RCC 7860 (cell line): ENCODE measurements around the gene DUSP6.
A peak's percentile ranks its signal among the peaks of the same experiment; 100 is the strongest.

ENCODE experiments used
- DNase-seq: peaks from one replicate; pipeline ENCODE4 v3.0.0-alpha.2; 2015; ENCODE audit warnings: low spot score
- FAIRE-seq: peaks from 2 replicates; lab custom pipeline; 2012; peaks lifted over from hg19 to GRCh38; lab: Jason Lieb, UNC

DUSP6 gene

GRCh38 chr12:89352492-89353187, at the start of gene DUSP6:
DUSP6 (minus strand) TSS chr12:89352501; CDS start chr12:89352039, 462 bp downstream.
- peak; percentile 79 for FAIRE-seq
- peak; percentile 95 for DNase-seq

DNA sequence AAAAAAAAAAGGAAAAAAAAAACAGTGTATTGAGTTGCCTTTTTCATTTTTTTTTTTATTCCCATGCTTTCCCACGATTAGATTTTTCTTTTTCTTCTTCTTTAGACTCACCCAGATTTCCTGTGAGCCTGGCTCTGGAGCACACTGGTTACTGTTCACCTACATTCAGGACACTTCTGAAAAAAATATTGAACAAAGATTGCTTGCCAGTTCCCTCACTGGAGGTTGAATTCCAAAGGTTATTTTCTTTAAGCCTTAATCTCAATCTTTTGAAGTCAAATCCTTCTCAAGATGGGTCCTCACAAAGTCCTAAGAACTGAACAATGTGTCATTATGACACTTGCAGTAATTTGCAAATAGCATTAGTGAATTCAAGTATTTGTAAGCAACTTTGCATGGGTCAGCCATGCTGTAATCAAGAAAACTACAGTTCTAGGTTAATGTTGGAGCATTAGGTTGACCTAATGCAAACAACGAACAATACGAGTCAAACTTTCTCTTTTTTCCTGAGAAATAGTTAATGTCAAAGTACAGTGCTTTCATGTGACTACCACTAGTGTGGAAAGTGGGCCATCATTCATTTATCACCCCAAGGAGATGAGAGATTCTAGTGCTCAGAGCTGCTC, 49.2 kb upstream of the DUSP6 start:
- no peak for FAIRE-seq

GRCh38 chr12:89400415-89400814, 48.1 kb upstream of the DUSP6 start:
- FAIRE-seq (no peak), DNase-seq (no peak)

More for the DNA sequence above, 49.2 kb upstream of the DUSP6 start:
- no peak for DNase-seq

- FAIRE-seq, result no peak
- DNase-seq, result no peak
Measured at GRCh38 chr12:89395712-89396111, 43.4 kb upstream of the DUSP6 start.

DNA sequence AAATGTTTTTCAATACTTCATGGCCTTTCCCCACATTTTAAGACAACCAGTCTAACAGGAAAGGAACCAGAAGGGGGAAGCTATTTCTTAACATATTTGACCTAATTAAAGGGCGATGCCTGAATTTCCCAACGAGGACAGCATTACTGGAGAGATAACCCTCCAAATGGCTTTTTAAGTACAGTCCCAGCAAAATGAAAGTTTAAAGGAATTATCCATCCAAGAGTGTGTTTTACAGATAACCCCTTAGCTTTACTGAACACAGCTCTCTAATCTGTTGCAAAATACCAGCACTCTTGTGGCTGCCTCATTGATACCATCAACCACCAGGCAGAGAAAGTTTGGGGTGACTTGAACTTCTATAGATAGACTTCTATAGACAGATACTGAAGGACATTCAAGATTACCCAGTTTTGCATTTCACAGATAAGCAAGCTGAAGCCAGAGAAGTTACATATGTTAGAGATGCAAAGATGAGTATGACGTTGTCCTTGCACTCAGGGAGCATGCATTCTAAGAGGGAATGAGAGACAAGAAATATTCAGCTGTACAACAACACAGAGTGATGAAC, 41.3 kb upstream of the DUSP6 start:
- no peak for FAIRE-seq

GRCh38 chr12:89392391-89392790, 40.1 kb upstream of the DUSP6 start:
- FAIRE-seq, result no peak
- no peak for DNase-seq

More for the DNA sequence above, 41.3 kb upstream of the DUSP6 start:
- no peak for DNase-seq

DNA sequence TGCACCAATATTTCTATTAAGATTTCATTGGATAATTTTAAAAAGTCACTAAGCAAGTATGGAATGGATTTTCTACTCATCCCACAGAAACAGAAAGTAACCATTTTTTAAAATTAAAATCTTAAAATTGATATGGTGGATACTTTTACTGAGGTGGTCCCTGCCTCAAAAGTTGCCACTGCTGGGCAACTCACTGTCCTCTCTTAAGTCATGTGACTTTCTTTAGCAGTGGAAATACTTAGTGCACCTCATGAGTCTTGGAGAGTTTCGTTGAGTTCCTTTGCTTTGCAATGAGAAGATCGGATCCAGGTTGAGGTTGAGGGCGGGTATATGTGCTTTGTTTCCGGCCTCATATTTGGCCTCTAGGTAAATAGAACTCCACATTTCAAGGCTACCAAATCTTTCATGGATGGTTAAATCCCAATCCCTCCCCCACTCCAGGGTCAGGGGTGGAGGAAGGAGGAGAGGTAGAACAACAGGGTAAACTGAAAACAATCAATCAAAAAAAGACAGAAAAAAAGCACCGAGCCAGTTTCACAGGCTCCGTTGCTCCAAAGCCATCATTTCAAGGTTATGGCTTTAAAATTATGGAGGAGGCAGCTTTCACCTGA, 39.5 kb upstream of the DUSP6 start:
- DNase-seq (no peak), FAIRE-seq (no peak)

GRCh38 chr12:89390802-89391673, 38.7 kb upstream of the DUSP6 start:
- FAIRE-seq (peak; percentile 72), DNase-seq (peak; percentile 75)

GRCh38 chr12:89389755-89390661, 37.7 kb upstream of the DUSP6 start:
- DNase-seq (peak; percentile 40), FAIRE-seq (peak; percentile 40)

DNA sequence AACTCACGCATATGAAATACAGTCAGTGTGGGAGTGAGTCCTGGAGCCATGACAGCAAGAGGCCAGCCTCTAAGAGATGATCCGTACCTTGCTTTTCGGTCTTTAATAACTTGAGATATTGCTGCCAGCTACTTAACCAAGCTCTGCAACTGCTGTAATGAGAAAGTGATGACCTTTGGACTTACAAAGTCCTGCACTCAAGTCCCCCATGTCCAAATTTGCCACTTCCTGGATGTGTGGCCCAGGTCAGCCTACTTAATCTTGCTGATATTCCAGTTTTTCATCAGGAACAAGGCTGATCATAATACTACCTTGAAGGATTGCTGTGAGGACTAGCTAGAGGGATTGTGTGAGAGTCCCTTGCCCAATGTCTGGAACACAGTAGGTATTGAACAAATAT, 33.8 kb upstream of the DUSP6 start:
- DNase-seq (peak; percentile 8), FAIRE-seq (no peak)

DNA sequence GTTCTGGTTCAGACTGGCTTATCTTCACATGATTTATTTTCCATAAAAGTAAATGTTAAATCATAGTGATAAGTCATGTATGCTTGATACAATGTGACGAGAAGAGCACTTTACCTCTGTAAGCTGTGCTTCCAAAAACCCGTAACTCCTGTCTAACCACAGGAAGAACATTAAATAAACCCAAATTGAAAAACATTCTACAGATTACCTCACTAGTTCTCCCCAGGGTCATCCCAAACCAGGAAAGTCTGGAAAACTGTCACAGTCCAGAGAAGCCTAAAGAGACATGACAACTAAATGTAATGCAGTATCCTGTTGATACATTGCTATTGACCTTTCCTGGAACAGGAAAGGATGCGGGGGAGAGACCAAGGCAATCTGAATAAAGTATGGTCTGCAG, 32.5 kb upstream of the DUSP6 start:
- FAIRE-seq (no peak), DNase-seq (no peak)

DNA sequence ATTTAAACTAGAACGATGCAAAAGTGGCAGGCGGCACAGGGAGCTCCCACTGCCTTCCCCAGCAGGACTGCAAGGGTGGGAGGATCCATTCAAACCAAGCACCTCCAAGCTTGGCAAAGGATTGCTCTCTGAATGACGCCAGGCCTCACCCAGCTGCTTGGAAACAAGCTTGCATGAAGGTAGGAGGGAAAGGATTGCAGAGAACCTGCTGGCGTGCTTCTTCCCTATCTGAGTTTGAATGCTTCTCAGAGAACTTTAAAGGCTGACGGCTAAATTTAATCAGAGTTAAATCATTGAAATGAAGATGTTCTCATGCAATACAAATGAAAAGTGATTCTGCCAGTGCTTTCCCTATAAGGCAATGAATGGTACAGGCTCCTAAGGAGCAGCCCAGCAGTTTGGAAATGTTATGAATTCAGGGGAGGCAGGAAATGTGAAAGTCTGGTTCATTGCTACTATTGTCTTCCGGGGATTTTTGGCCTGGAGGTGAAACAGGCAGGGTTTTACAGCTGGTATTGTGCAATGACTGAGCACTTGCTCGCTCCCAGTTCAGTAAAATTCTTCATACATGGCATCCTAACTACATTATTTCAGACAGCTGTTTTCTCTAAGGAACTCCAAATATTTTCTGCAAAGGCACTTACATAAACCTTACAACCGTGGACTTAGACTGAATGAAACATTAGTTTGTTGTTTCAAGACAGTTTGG, 31.9 kb upstream of the DUSP6 start:
- DNase-seq, result no peak
- FAIRE-seq, result no peak

- DNase-seq, result no peak
- FAIRE-seq, result no peak
Measured at GRCh38 chr12:89383235-89384049, 31.1 kb upstream of the DUSP6 start.

DNA sequence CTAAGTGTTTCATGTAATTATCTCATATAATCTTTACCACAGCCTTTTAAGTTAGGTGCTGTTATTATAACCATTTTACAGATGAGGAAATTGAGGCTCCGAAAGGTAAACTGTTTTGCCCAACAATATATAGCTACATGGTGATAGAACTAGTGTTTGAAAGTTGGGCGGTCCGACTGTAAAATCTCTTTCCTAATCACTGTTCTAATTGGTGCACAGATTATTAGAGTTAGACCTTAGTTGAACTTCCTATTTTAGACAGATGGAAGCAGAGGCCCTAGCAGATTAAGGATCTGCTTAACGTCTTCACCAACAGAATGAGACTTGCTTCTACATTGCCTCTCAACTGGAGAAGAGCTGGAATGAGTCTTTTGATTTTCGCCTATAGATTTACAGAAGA, 30.0 kb upstream of the DUSP6 start:
- no peak for DNase-seq
- FAIRE-seq, result no peak

- FAIRE-seq (no peak), DNase-seq (no peak)
Measured at GRCh38 chr12:89379839-89380467, 27.7 kb upstream of the DUSP6 start.

DNA sequence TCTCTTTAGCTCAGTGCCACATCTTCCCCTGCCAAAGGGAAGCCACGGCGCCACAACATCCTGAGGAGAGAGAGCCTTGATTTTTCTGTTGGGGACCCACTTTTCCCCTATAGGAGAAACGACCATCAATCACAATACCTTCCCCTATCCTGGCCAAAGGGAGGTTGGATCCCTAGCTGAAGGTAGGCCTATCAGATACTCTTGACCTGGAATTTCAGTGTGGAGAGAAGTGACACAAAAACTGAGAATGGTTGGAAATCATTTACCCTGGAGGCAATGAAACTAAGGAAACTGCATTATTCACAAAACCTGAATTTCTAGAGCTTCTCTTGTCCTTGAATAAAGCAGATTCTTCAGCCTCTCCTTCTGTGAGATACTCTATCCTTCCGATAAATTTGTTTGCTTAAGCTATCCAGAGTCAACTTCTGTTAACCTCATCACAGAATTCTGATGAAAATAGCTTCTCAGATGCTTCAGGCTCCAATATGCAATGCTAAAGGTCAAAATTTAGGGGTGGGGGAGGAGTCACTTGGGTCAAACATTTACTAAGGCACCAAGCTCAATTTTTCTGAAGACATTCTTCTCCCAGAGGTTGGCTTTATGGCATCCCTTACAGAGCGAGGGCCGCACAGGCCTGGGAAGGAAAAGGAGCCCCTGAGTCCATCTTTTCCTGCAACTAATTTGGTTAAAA, 27.0 kb upstream of the DUSP6 start:
- no peak for DNase-seq
- FAIRE-seq, result no peak

DNA sequence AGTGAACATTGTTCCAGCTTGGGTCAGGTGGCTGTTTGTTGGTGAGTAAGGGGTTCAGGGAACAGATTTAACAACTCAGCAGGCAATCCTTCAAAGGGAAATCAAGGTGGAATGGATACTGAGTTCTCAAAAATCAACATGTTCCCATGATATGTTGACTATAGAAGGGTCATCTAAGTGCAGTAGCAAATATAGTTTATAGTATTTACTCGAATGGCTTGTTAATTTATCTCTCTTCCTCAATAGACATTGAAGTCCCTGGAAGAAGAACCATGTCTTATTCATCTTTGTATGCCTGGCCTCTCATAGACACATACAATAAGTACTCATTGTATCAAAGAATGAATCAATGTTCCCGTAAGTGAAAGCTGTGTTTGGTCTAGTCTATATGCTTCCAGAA, 24.5 kb upstream of the DUSP6 start:
- DNase-seq, result no peak
- no peak for FAIRE-seq
